Activated T-cell treated with anti-CD3 and anti-CD28 coated beads for 48 hours (primary cell): ENCODE measurements around the gene COX10.

Experiments used
- DNase-seq: peaks from one replicate; pipeline ENCODE4 v3.0.0-alpha.2; 2020; ENCODE audit warnings: low read depth

The COX10 gene

DNA sequence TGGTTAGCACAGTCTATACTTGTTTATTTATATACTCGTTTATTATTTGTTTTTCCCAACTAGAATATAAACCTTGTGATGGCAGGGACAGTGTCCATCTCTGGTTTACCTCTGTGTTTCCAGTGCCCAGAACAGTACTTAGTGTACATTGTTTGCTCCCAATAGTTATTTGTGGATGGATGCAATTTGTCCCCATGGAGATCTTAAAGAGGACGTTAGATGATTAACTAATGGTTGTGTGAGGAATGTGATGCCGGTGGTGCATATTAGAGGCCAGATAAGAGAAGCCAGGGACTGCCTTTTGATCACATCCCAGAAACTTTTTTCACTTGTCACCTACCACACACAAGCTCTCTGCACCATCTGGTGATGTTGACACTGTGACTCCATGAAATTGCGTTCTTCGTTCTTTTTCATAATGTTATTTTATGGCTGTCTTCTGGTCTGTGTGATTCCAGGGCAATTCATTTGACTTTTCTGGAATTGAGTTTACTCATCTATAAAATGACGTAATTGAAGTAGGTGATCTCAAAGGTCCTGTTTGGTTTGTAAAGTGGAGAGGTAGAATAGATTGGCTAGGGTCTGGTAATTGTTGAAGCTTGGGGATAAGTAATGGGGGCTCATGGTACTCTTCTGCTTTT is 1.2 kb downstream of the COX10 start:
- DNase-seq: no peak

DNA sequence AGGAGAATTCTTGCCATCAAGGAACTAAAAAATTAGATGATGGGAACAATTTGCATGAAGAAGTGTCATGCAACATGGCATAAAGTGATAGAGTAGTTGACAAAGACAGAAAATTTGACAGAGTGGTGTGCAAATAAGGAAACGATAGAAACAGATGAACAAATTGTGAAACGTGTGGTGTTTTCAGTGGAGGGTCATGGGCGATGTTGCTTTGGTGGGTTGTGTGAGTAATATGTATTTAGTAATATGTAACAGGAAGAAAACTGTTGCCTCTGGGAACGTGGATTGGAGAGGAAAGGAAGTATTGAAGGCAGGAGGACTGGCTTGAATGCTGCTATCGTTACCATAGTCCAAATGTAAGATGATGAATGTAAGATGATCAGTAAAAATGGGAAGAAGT is 3.6 kb downstream of the COX10 start:
- DNase-seq: no peak

DNA sequence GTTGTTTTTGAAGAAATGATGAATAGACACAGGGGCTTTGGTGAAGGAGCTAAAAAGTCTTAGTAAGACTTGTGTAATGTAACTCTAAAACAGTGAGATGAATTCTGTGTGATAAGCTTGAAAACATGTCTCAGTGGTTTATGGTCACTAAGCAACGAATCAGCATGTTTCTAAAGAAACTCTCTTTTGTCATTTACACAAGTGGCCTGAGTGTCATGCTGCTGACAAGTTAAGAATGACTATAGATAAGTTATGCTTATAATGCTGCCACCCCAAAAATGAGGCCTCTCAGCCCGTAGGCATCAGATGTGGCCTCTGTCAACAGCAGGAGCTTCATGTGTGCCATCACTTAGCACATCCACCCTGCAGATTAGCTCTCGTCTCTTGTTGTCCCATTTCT is 8.7 kb downstream of the COX10 start:
- no peak for DNase-seq

DNA sequence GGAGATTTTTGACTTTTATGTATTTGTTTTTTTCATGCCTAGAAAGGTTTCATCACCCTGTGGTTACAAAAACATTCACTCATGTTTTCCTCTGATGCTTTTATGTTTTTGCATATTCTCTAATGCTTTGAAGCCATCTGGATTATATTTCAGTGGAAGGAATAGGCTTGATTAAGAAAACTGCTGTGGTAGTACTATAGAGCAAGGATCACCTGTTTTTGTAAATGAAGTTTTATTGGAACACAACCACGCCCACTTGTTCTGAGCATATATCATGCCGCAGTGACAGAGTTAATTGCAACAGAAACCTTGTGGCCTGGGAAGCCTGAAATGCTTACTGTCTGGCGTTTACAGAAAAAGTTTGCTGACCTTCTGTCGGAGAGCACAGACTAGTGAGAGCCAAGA is 11.5 kb downstream of the COX10 start:
- no peak for DNase-seq

DNA sequence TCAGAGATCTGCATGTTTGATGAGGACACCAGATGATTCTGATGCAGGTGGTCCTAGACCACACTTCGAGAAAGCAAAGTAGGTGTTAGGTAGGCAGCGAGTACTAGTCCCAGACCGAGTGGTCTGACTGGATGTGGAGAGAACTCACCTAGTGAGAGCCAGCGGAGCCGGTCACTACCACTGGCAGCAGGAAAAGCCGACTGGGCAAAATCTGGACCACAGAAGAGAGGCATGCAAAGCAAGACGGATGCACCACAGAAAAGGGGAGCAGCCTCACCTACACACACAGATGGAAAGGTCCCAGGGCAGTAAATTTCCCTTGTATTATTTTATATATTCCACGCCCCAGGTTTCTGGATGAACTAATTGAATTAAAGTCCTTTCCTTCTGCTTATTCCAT is 13.5 kb downstream of the COX10 start:
- no peak for DNase-seq

DNA sequence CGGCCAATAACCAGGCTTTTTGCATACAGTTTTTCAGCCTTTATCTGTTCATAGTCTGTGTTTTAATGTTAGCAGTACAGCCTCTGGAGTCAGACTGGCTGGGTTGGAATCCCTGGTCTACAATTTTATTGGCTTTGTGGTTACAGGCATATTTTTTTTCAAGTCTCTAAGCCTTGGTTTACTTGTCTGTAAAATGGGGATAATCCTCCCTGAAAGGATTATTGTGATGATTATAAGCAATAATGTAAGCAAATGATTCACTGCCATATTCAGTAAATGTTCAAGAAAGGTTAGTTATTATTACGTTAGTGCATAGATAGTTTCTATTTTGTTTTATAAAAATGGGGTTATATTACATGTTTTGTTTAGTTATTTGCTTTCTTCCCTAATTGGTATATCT is 15.7 kb downstream of the COX10 start:
- no peak for DNase-seq

DNA sequence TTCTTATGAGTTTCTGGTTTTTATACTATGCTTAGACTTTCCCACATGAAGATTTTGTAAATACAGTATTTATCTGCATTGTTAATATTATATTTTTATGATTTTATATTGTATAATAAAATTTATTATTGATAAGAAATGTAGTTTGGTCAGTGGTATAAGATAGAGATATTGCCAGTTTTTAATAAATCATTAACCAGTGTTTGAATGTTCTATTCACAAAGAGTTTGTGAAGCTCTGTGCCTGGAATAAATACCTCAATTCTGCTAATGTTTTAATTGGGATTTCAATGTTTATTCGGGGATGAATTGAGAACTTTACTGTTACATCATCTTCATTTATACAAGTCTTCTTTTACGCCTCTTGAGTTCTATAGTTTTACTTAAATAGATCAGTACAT is 16.9 kb downstream of the COX10 start:
- DNase-seq: no peak

DNA sequence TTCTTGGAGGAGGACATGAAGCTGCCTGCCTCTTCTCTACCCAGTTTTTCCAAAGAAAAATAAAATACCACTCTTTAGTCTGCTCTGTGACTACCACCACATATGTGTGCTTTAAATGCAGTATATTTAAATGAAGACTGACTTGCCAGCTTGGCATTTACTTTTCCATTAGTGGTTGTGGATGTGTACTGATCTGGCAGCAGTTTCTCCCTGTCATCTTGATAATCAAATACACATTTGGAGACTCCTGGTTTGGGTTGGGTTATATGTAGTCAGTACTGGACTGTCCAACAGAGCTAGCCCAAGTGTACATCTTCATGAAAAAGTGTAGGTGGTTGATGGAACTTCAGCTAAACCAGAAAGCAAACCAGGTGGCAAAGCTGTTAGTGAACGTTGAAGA is 19.9 kb downstream of the COX10 start:
- DNase-seq: no peak

DNA sequence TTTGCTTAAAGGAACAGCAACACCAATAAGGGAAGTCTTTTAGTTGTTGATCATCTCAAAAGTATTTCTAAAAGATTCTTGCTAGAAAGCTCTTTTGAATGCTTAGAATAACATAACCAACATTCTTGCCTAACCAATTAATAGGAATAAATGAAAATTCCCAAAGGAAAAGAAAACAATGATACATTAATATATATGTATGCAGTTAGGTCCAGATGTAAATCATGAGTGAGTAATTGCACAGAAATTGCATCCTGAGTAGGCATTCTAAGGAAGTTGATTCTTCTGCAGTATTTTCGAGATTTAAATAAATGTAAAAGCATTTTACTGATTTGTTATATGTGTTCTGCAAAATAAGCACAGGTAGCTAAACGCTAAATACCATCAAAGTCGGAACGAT is 22.1 kb downstream of the COX10 start:
- no peak for DNase-seq

DNA sequence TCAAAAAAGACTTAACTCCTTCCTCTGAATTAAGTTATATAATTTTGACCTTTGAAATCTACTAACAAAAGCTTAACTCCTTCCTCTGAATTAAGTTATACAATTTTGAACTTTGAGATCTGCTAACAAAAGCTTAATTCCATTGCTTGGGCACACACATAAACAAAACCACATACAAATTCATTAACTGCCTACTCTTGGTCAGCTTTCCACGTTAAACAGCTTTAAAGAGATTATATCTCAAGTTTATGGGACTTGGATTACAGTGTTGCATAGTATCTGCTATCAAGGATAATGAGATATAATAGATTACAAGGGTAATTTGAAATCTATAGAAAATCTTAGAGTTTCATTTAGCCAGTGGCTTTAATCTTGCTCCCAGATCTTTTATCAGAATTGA is 23.5 kb downstream of the COX10 start:
- DNase-seq: no peak

DNA sequence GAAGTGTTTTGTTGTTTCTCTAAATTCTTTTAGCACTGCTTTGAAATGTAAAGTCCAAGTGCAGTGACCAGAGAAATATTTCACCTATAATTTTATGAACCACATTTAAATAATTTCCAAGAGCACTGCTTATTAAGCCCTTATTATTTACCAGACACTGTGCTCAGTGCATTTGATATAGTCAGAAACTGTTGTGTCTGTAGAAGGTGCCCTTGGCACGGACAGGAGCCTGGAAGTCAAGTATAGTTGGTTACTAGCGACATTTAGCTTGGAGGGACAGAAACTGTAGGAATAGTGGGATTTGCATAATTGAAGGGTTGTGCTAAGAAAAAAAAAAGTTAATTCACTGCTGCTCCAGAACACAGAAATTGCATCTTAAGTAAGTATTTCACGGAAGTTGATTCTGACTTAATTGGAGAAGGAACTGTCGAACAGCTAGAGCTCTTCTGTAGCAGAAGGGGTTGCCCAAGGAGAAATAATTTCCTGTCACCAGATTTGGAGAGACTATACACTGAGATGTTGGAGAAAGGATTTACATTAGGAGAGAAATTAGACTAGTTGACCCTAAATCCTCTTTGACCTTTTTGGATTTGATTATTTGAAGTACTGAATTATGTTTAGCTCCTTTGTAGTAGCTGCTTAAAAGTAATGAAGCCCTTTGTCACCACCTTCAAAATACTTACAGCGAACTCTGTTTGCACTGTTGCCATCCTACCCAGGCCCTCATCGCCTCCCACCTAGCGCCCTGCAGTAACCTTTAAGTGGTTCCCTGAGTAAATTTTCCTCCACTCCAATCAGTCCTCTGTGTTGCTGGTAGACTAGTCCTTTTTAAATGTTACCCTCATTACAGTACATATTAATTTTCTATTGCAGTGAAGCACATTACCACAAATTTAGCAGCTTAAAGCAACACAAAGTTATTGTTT is 25.6 kb downstream of the COX10 start:
- no peak for DNase-seq

DNA sequence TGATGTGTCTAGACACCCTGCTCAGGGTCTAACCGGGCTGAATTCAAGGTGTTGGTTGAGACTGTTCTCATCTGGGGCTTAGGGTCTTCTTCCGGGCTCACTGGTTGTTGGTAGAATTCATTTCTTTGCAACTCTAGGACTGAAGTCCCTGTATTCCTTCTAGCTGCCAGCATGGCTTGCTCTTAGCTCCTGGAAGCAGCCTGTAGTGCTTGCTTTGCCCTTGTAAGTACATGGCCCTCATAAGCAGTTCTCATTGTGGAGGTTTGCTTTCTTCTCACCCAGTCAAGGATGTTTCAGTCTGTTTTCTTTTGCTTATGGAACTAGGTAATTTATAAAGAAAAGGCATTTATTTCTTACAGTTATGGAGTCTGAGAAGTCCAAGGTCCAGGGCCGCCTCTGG is 26.3 kb downstream of the COX10 start:
- no peak for DNase-seq

DNA sequence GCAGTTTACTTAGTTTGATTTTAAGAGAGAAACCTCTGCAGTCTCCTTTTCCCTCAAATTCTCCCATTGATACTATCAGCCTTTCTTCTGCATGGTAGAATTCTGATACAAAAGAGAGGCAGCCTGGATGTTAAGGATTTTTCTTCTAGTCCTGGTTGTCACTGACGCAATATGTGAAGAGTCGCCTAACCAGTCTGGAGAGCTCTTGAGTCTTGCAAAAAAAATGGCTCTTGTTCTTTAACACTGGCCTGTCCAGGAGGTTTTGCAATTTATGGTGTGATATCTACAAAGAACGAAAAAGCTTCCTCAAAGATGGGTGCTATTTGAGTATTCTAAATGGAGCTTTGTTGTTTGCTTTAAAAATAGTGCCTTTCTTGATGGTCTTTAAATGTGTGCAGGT is 28.9 kb downstream of the COX10 start:
- no peak for DNase-seq

DNA sequence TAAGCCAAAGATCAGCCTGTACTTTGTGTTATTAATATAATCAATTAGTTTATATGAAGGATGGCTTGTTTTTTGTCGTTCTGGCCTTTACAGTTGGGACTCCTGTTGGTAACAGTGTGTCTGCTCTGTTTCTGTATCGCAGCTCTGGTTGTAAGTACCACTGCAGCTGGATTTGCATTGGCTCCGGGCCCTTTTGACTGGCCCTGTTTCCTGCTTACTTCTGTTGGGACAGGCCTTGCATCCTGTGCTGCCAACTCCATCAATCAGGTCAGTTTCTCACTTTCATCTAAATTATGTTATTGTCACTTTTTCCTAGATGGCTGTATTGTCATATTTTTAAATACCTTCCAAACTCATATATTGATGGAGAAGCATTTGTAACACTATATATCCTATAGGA is 32.7 kb downstream of the COX10 start:
- DNase-seq: no peak

DNA sequence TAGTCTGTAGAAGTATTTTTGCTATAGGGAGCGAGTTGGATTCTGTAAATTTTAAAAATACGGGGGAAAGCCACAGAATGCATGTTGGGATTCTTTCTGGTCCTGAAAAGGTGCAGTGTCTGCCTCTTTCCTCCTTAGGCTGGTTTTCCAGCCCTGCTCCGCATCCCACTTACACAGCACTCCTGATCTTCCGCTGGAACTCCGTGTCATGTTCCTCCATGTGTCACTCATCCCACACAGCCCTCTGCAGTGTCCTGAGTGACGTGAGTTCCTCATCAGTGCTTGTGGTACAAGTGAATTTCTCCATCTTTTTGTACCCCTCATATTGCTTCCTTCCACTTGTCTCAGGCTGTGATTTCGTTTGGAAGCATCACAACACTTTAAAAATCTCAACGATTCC is 34.5 kb downstream of the COX10 start:
- DNase-seq: no peak

DNA sequence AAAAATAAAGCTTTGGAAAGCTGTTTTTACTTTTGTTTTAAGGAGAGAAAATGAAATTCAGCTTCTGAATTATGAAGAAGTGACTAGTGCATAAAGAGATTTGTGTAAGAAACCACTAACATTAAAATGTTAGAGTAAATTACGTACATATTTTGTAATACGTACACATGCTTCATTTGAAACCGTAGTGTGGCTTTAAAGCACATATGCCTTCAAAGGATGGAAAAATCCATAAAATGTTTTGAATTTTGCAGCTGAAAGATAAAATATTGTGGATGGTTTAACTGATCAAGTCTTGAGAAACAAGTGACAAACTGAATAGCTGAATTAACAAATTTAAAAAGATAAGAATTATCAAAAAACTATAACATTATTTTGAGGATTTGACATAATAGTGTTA is 35.4 kb downstream of the COX10 start:
- no peak for DNase-seq

DNA sequence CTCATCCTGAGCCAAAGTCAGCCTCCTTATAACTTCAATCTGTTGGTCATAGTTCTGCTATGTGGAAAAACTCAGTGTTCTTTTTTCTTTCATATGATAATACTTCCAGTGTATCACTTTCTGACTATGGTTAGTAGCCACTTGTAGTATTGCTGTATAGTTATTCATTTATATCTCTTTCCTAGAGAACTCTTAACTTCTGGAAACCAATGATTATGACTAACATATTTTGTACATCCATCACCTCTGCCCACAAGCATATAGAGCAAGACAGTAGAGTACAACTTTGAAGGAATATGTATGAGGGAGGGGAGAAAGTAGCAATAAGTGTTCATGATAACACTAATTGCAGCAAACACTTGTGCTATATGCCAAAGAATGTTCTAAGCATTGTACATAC is 38.6 kb downstream of the COX10 start:
- DNase-seq: no peak

DNA sequence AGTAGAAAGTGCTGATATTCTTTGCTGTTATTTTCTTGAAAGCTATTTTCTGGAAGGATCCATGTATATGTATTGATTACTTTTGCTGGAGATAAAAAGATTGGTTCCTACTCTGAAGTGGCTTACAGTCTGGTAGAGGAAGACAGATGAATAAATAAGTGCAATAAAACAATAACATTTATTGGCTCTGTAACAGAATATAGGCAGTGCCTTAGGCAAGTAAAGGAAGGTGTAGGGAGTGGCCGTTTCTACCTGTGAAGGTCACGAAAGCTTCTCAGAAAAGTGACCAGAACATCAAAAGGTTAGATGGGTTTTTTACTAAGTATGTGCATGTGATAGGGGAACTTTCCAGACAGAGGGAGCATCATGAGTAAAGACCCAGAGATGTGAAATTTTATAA is 43.1 kb downstream of the COX10 start:
- DNase-seq: no peak

DNA sequence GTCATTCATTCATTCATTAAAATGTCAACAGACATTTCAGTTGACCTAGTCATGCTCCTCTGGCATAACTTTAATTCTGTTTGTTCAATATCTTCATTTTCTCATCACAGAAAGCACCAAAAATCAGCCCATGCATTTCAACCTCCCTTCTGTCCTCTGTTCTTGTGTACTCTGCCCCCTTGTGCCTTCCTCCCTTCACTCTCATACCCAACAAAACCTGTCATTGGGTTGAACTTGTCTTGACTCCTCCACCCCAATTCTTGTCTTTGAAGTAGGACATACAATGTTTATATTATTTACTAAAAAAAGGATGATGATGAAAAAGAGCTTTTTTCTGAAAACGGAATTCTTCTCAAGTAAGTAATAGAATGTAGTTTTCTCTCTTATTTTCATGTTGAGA is 43.8 kb downstream of the COX10 start:
- no peak for DNase-seq

DNA sequence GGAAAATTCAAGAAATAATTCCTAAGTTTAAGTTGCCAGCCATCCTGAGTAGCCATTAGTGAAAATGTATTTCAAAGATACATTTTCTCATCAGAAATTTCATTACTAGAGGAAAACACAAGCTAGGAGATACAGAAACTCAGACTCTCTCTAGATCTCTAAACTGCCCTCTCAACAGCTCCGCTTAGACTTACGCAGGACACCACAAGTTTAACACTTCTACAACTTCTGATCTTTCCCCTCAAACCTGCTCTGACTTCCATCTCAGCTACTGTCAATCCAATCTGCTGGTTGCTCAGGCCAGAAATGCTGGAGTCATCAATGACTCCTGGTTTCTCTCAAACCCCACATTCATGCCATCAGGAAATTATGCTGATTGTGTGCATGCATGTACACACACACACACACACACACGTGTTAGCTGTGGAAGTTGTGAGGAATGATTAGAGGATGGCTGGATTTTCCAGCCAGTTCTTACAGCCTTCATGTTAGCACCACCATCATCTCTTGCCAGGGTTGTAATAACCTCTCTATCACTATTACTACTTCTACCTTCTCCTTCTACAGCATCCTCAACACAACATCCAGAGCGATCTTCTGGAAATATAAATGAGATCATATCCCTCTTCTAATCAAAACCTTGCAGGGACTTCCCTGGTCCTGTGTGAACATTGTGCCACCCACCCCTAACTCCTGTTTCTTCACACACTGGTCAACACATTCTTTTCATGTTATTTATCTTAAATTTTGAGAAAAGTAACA is 47.1 kb downstream of the COX10 start:
- DNase-seq: no peak

DNA sequence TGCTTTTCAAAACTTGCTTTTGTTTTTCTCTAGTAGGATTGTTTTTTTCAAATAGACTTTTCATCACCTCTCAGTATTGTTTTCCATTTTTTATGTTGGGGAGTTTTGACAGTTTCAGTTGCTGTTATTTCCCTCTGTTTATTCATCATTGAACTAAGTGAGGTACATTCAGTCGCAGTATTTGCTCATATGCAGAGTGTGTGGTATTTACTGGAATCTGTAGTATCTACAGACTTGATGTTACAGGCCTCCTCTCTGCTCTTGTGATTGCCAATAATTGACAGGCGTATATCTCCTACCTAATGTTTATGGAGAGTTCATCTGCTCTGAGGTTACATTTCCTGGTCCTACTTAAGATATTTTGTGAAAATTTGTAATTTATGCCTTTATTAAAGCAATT is 49.6 kb downstream of the COX10 start:
- no peak for DNase-seq

DNA sequence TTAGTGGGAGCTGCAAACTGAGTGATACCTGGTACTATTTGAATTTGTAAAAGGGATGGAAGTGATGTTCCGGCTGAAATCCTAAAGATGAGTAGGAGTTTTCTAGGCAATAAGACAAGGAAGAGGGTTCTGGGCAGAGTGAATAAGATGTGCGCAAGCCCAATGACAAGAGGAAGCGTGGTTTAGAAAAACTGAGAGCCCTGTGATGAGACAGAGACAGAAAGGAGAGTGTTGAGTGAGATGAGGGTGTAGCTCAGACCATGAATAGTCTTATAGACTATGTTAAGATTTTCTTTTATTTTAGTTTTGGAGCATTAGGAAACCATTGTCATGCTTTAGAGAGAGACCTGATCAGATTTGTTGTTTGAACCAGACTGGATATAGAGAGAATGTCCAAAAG is 50.2 kb downstream of the COX10 start:
- no peak for DNase-seq

DNA sequence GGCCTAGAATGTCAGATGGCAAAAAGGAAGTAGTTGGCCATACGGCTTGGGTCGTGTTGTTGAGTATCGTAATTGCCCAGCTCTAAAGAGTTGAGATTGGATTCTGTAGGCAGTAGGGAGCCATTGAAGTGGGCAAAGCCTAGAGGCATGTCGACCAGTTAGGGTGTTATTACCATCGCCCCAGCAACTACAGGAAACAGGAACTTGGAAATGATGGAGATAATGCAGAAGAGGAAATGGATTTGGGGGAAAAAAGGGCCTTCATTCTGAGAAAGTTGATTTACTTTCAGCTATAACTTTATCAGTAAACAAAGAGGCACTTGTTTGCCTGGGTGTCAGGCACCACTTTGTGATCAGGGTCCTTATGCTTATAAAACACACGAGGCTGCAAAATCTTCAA is 52.6 kb downstream of the COX10 start:
- no peak for DNase-seq
